Activated CD8-positive, alpha-beta memory T cell treated with anti-CD3 and anti-CD28 coated beads, Interleukin-2, amount 50 U/mL, for 4 hours (primary cell): Measurements from ENCODE around the gene MYEOV.

Experiments
- DNase-seq: peaks from one replicate; pipeline ENCODE4 v3.0.0-alpha.2; 2020

Gene MYEOV

DNA sequence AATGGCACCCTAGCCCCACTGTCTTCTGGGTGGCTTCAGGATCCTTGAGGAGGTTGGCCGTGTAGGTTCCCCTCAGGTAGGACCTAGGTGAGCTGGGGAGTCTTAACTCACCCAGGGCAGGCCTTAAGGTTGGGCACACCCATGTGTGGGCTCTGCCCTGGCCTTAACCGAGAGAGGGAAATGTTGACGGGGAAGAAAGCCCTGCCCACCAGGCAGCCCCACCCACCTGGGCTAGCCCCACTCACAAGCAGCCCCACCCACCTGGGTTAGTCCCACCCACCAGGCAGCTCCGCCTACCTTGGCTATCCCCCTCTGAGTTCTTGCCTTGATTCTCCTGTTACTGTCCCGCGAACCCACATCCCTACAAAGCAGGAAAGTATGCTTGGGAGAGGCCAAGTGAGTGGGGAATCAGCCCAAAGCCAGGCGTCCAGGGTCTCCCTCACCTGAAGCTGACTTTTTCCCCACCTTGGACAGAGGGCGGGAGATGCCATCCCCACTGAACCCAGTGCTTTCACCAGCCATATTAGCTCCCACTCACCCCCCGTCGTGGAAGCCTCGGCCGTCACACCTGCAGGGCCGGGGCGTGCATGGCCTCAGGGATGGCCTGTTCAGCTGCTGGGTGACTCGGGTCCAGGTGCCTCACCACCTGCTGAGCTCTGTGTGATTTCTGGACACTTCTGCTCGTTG, at the start of gene MYEOV:
TSS of gene MYEOV (plus strand) at position 337 of the 687 bp plus-strand sequence. CDS start 1,200 bp downstream, outside the sequence.
- no peak for DNase-seq

DNA sequence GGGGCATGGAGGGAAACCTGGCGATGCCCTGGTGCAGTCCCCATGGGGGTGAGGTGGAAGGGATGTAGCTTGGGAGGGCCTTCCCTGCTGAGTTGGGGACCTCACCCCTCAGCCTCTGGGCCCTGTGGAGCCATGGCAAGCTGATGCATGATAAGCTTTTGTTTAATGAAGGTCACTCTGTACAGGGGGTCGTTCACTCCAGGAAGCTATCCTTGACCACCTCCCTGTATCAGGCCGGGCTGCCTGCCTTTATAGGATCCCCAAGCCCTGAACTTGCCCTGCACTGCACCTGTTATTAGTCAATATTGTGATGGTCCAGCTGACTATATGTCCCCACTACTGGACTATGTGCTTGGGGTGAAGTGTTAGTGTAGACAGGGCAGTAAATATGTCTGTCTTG, 49.7 kb upstream of the MYEOV start:
- no peak for DNase-seq

DNA sequence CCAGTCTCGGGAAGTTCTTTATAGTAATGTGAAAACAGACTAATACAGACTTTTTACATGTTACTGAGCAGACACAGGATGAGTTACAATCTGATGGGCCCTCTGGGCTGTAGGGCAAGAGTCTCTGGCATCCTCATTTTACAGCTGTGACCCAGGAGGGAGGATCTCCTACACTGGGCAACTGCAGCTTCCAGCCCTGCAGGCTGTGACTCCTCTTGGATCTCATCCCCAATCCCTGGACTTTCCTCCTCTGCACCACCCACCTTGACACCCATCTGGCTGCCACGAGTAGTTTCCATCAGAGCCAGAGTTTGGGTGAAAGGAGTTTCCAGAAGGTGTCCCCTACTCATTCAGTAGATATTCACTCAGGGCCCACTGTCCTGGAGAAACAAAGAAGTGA, 48.9 kb upstream of the MYEOV start:
- DNase-seq = no peak

DNA sequence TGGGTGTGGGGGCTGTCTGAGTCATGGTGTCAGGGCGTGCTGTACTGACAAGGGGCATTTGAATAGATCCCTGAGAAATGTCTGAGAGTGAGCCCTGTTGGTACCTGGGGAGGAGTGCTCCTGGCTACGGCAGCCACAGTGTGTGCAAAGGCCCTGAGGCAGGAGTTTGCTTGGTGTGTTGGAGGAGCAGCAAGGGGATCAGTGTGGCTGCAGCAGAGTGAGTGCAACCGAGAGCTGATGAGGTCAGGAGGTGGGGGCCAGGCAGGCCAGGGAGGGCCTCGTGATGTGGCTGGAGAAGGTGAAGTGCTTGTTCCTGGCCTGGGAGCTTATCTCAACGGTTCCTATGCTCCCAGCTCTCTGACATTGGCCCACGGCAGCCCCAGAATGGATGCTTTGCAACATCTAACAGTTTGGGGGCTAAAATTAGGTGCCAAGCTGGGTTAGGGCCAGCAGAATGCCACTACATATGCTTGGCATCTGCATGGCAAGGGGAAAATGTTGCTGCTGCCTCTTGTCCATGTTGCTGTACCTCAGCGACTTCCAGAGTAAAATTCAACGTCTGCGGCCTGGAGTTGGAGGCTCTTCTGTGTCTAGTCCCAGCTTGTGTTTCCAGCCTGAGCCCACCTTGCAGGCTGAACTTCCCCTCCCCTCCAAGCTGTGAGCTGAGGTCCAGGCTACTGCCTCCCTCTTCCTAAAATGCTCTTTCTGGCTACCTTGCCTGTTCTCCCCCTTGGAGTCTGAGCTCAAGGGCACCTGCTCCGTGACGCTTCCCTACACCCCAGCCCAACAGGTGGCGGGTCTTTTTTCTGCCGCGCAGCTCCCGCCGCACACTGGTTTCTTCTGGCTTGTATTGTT, 48.2 kb upstream of the MYEOV start:
- DNase-seq = no peak

DNA sequence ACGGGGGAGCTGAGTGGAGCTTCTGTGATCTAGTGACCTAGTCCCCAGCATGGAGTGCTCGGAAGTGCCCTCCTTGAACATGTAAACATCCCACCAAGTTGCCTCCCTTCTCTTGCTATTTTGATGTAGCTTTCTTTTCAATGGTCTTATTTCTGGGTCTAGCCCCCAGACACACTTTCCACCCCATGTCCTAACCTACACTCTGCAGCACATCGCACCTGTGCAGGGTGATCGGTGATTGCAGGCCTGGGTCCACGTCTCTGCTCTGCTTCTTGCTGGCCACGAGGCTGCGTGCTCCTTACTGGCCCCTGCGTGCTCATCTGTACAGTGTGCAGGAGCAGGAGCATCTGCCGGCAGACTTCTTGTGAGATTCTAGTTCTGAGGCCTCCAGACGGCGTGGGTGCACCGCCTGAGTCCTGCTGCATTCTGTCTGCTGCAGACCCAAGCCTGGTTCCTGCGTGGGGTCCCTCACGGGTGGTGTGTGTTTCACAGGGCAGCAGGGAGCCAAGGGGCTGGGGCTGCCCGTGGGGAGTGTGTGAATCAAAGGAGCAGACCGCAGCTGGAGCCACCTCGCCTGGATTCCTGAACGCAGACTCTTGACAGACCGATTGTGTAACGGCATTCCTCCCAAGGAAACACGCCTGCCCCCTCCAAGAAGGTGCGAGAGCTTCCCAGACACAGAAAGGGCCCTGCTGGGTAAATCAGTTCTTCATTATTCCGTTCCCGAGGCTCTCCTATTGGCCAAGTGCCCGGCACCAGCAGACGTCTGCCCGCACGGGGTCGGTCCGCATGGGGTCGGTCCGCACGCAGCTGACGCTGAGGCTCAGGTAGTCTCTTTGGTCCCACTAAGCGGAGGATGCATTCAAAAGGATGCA, 44.4 kb upstream of the MYEOV start:
- DNase-seq = no peak

DNA sequence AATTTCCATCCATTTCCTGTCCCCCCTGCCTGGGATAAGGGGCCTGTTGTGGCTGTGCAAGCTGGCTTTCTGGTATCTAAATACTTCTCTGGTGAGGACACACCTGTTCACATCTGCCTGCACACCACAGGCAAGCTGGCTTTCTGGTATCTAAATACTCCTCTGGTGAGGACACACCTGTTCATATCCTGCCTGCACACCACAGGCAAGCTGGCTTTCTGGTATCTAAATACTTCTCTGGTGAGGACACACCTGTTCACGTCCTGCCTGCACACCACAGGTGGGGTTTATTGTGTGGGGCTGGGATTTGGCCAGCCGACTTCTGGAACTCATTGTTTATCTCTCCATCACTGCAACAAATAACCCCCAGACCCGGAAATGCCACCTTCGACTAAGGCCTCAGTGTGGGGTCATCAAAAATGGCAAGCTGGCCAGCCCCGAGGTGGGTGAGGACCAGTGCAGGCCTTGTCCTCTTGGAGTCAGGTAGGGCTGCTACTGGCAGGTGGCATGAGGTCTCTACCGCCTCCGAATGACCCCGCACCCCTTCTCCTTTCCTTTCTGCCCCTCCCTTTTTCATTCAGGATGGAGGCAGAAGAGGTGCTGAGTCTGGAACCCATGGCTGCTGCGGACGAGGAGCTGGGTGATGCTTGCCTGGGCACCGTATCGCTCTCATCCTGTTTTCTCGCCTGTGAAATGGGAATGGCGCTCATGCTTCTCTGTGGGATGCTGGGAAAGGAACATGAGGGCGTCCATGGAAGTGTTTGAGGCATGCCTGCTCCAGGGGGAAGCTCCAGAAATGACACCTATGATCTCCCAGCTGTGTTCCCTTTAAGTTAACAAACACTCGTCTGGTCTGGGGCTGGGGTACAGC, 43.5 kb upstream of the MYEOV start:
- DNase-seq = no peak

DNA sequence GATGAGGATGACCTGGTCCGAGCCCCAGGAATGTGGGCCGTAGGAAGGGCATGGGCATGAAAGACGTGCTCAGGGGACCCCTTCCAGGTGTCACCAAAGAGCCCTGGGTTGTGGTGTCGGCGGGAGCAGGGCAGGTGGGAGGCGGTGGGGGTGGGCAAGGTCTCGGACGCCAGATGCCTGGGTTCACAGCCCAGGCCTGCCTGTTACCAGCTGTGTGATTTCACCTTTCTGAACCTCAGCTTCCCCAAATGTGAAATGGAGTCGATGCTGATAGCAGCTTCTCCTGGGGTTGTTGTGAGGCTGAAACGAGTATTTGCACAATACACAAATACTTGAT, 42.9 kb upstream of the MYEOV start:
- DNase-seq = no peak

DNA sequence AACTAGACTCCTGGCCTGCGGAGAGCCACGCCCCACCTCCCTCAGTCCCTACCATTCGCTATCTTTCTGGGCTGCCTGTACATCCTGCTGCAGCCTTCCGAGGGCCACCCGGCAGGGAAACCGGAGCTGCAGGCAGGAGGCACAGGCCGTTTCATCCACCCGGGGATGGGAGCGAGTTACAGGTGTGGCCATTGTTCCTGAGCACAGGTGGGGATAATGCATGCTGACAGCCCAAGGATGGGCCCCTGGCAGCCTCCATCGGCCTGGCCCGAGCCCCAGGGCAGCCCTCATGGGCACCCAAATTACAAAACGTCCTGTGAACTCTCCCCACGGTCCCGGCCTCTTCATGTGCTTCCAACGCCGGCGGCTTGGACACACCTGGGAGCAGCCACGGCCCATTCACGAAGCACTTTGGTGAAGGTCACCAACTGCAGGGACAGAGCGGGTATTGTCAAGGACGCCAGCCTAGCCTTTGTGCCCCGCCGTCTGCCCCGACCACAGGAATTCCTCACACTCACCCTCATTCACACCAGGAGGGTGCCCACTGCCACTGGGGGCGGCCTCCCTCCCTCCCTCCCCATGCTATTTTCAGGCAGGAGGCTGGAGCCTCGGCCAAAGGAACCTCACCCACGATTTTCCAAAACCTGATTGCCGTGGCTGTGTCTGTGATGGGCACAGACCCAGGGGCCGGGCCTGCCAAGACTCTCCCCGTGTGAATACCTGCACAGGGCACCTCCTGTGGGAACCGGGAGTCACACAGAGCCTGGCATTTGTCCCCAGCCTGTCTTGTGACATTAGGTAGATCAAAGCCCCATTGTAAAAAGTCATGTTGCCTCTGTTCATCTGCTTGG, 42.1 kb upstream of the MYEOV start:
- no peak for DNase-seq

DNA sequence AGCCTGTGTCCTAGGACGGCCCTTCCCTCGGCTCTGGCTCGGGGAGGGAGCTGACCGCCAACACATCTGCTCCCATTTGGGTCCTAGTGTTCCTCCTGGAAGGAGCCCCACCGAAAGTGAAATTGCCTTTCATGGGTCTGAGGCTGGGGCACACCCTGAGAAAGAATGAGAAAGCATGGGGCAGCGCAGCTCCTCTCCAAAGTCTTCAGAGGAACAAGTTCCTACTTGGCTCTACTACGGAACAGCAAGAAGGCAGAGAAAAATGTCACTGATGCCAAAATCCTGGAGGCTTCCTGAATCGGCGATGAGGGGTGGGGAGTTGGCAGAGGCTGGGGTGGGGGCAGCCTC, 41.5 kb upstream of the MYEOV start:
- no peak for DNase-seq

DNA sequence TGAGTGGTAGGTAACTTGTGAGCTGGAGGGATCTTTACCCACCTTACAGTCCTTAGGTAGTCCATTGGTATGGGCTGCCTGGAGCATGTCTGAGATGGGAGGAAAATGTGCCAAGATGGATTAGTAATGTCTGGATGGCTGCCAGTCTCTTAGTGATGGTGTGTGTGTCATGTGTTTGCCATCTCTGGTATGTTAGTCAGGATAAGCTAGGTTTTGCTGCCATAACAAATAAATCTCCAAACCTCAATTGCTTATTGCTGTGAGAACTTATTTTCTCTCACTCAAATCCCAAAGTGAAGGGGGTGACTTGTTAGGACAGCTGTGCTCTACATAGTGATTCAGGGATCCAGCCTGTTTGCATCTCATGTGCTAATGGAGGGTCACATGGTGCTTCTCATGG, 40.9 kb upstream of the MYEOV start:
- DNase-seq = no peak

DNA sequence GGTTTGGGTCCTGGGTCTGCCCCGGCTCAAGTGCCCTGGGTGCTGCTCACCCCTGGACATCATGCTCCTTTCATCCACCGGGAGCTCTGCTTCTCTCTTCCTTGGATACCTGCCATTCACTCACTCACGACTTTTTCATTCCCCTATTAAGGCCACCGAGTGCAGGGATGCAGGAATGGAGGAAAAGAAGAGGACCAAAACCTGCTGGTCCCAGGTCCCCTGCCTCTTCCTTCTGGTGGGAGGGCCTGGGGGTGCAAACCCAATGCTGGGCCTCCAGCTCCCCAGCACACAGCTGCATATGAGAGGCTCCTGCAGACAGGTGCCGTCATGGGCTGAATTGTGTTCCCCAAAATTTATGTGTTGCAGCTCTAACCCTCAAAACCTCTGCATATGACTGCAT, 36.8 kb upstream of the MYEOV start:
- DNase-seq = no peak

DNA sequence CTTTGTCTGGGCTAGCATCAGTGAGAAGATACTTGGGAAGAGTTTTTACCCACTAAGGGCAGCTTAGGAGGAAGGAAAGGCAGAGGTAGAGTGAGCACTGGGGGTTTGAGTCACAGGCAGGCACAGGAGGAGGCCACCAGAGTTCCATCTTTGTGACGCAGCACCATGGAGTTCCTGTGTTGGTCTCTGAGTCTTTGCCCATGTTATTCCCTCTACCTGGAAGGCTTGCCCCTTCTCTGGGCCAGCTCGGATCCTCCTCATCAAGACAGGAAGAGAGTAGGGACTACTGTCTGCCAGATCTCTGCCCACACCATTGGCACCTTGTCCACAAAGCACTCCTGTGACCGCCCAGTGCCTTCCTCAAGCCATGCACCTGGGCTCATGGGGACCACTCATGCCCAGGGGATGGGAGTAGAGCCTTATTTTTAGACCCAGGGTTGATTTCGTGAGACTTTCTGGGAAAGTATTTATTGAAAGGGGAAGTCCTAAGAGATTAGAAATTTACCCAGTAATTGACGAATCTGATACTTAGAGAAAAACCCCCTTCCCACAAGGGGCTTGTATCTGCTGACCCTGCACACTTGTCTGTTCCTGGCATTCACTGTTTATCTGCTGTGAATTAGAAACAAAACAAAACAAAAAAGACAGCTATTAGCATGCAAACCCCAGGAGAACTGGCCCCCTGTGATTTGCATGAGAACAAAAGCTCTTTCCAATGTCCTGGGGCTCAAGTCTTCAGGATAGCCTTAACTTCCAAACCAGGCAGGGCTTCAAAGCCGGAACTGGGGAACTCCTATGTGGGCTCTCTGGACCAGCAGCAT, 35.9 kb upstream of the MYEOV start:
- DNase-seq = no peak

DNA sequence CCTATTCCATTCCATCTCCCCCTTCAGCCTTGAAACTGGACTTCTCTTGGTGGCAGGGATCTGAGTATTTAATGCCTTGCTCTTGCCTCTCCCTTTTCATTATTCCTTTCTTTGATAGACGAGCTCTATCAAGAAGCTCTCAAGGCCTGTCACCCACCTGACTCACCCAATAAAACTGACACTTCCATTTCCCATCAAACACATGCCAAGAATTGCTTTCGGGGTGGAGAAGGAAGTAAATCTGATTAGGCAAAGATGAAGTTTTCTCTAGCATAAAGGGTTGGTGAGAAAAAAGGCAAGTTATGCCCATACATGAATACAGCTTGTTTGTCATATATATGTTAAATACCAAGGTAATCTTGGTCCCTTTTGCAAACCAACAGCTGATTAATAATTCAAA, 34.9 kb upstream of the MYEOV start:
- DNase-seq = no peak

DNA sequence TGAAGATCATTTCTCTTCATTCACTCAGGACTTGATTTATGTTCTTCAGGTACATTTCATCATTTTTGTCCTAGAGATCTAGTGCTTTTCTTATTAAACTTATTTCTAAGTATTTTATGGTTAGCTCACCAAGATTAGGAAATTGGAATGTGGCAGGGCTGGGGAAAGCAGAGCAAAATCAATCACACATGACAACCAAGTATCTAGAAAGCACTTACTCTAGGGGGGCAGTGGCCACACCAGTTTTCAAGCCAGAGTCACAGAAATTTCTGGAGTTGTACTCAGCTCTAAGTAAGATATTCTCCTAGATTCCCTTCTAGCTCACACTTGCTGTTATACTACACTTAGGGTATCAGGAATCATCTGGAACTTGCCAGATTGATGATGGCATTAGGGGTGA, 33.3 kb upstream of the MYEOV start:
- no peak for DNase-seq

DNA sequence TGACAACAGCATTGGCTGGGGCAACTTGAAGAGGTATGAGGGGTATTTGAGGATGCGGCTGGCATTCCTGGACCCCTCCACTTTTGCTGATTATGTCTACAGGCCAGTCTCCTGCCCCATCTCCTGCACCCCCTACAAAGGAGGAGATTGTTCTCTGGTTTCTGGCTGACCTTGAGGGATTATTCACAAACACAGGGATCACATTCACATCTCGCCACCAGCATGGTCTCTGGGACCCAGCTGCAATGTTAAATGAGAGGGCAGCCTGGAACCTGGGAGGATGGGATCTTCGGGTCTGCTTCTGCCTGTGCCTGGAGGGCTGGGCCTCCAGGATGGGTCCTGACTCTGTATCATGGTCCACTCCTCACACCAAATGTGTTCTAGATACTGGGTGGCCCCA, 32.8 kb upstream of the MYEOV start:
- DNase-seq = no peak

DNA sequence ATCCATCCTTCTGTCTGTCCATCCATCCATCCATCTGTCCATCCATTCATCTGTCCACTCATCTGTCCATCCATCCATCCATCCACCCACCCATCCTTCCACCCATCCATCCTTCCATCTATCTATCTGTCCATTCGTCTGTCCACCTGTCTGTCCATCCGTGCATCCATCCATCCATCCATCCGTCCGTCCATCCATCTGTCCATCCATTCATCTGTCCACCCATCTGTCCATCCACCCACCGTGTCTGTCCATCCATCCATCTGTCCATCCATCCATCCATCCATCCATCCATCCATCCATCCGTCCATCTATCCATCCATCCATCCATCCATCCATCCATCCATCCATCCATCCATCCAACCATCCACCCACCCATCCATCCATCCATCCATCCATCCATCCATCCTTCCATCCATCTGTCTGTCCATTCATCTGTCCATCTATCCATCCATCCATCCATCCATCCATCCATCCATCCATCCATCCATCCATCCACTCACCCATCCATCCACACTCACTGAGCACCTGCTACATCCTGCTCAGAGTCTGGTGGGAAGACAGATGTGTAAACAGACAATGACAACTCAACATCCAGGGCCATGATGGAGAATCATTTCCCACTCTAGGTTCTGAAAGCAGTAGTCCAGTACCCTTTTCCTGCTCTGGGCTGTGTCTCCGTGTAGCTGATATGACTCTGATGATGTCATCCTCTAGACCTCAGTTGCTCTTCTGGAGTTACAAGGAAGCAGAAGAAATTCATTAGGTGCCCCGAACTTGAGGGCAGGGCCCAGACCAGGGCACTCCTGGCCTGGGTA, 30.8 kb upstream of the MYEOV start:
- no peak for DNase-seq

DNA sequence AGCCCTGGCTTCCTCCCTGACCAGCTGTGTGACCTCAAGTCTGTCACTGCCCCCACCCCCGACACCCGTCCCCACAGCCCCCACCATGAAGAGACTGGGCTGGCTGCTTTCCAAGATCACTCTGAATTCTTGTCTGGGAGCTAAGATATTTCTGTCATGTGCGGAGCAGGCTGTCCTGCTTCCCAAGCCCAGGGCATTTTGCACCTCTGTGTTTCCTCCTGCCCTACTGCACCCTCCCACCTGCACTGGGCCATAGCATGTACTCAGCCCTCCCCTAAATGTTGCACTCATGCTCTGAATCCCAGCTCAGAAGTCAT, 30.3 kb upstream of the MYEOV start:
- no peak for DNase-seq

DNA sequence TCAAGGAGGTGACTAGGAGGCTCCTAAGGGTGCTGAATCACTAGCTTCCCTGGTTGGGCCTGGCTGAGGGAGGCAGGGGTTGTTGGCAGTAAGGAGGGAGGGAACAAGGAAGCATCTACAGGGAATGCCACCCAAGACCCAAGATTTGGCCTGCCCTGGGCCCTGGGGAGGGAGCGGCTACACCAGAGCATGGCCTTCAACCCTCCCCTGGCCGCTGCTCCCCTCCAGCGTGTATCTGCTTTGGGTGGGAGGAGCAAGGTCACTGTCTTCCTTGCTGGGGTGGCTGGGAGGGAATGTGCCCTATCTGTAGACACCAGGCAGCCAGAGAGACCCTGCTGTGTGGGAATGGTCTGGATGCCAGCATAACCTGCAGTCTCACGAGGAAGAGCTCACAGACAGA, 29.5 kb upstream of the MYEOV start:
- DNase-seq = no peak

DNA sequence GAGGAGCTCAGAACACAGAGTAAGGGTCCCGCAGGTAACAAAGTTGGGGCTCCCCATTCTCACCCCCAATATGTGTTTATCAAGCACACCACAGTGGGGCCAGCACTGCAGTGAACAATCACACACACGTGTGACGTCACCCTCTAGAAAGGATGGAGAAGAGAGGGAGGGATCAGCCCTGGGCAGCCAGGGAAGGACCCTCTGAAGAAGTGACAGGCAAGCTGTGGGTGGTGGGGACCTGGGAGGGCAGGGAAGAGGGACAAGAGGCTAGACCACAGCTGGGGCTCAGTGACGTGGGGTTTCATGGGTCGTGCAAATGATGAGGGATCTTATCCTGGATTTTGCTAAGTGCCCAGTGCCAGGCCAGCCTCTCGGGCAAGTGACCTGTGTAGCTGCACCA, 28.7 kb upstream of the MYEOV start:
- no peak for DNase-seq

DNA sequence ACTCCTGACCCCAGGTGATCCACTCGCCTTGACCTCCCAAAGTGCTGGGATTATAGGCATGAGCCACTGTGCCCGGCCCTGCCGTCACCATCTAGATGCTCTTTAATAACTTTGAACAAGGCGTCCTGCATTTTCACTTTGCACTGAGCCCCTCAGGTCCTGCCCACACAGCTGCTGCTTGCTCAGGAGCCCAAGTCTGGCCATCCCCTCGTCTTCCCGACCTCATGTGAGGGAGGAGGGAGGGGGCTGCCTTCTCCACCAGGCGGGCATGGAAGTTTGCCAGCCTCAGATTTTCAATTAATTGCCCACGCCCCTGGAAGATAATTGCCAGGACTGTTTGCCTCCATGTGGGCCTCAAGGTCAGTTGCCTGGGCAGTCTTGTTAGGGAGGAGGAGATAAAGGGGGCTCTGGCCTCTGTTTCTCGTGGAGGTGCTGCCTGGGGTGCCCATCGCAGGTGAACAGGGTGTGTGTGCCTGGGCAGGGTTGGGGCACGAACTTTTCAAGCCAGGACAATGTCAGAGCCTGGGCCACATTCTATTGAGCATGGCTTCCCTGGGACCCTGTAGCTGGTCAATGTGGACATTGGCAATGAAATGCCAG, 27.9 kb upstream of the MYEOV start:
- no peak for DNase-seq
